Right lobe of liver (tissue), 4 donors: Measurements from ENCODE around the gene SH3TC1.

Source experiments
- CTCF ChIP-seq, 4 donors: fragments of 200-600 bp in 3 of 4; fragments of 450-650 bp in 1 of 4; IDR thresholded peaks; one replicate each; pipeline versions ENCODE4 v1.5.1 to v1.8.0; 2016 to 2022; ENCODE audit warnings: antibody characterized with exemption in 4 of 4, mild to moderate bottlenecking in 2 of 4
- POLR2A ChIP-seq: fragments of 450-650 bp; IDR thresholded peaks from one replicate; pipeline ENCODE4 v1.6.1; 2017; ENCODE audit warnings: antibody characterized with exemption, mild to moderate bottlenecking
- donor health status: DM: no; HTN: no; CAD: no.
- donor health status: DM: no; HTN: no; CAD: no.
- donor health status: DM: no; HTN: yes; CAD: no.

GRCh38 chr4:8189551-8190466 lies 9.3 kb upstream of the SH3TC1 start:
- TF ChIP-seq CTCF (IDR thresholded peaks at IDR 0.05) = no peak
- no peak for TF ChIP-seq POLR2A
